ENCODE measurements around the gene DOK6.
"Not testable (repeated sequence)": the region's sequence is repeated elsewhere in the genome, so short reads cannot be mapped to it uniquely, and the experiment has no call there.

Gene DOK6

DNA sequence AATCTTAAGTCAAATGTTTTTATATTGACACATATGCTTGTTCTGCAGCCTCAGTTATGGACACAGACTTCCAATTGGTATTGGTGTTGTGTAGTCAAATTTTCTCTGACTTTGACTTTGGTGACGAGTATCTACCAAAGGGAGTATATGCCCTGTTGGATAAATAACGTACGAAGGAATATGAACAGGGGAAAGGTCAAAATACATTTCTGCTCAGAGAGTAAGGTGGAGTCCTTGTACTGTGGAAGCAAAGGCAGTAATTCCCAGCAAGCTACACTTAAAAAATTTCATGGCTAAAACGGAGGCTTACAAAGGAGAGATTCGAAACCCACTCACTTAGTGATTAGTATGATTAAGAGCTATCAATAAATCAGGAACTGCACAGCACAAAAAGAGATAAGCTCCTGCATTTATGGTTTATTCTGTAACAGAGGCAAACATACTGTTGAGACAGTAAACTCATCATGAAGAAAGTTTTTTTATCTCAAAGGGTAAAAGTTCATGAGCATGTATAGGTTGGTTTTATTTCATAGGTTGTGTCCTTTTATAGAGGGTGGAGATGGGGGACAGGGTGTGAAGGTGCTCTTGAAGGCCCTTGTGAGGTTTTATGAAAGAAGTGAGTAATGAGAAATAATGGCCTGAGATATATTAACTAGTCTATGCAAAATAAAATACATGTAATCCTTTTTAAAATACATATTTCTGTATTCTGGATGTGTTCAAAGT is 404.3 kb downstream of the DOK6 start:
- no peak for DNase-seq (ENCODE audit: low read depth, low spot score)

DNA sequence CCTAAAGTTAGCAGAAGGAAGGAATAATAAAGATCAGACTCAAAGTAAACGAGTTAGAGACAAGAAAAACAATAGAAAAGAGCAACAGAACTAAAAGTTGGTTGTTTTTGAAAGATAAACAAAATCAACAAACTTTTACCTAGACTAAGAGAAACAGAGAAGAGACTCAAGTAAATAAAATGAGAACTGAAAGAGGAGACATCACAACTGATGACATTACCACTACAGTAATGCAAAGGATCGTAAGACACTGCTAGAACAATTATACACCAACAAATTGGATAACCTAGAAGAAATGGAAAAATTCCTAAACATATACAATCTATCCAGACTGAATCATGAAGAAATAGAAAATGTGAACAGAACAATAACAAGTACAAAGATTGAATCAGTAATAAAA is 407.7 kb downstream of the DOK6 start:
- DNase-seq (ENCODE audit: low read depth, low spot score), result no peak

DNA sequence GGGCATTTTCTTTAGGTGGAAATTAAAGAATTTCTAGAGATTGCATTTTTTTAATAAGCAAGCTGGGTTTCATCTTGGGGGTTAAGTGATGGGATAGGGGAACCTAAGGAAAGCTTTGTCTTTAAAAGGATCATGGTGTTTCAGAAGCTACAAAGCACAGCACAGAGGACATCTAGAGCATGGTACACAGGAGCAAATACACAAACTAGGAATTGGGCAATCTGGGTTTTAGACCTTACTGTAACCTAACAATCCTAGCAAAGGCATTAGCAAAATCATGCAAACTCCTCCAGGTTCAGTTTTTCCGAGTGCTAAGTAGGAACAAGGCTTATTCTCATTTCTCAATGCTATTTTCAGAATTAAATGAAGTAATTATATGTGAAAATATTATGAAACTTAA is 412.9 kb downstream of the DOK6 start:
- no peak for DNase-seq (ENCODE audit: low read depth, low spot score)

DNA sequence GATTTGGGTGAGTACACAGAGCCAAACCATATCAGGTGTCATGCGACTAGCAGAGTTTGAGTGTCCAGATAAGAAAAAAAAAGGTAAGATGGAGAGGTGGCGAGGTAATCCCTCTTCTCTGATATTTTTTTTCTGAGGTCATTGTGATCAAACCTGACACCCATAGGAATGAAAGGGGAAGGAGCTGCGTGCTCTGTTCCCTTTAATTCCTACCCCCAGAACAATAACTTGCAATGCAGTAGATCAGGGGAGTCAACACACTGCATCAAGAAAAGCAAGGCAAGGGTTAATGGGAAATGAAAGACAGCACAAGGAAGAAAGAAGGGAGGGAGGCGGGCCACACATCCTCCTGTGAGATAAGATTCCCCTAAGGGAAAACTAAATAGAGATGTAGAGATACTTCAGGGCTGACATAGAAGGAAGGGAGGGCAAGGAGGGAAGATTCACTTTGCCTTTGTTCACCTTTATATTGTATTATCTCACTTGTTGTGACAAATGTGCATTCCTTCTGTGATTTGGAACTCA is 414.2 kb downstream of the DOK6 start:
- no peak for DNase-seq (ENCODE audit: low read depth, low spot score)

DNA sequence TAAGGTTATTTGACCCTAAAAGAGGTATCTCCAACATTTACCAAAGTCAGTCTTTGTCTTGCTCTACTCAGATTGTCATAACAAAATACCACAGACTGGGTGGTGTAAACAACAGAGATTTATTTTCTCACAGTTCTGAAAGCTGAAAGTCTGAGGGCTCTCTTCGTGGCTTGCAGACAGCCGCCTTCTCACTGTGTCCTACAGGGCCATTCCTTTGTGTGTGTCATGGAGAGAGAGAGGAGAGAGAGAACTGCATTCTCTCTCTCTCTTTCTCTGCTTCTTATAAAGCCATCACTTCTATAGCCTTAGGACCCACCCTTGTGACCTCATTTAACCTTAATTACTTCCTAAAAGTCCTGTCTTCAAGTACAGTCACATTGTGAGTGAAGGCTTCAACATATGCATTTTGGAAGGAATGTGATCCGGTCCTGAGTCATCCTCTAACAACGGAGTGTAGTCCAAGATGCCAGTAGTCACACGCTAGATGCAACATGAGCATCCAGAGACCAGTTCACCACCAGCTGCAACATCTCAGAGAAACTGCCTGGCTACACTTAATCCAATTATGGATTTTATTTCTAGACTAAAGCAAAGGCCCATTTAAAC is 416.8 kb downstream of the DOK6 start:
- DNase-seq (ENCODE audit: low read depth, low spot score), result no peak

DNA sequence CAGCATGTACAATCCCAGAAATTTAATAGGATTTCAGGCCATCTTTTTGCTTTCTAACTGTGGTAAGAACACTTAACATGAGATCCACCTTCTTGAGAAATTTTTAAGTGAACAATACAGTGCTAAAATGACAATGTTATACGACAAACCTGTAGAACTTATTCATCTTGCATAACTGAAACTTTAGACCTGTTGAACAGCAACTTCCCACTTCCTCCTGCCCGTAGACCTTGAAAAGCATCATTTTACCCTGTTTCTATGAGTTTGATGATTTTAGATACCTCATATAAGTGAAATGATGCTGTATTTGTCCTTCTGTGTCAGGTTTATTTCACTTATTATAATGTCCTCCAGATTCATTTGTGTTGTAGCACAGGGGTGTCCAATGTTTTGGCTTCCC is 418.8 kb downstream of the DOK6 start:
- DNase-seq (ENCODE audit: low read depth, low spot score), result no peak

DNA sequence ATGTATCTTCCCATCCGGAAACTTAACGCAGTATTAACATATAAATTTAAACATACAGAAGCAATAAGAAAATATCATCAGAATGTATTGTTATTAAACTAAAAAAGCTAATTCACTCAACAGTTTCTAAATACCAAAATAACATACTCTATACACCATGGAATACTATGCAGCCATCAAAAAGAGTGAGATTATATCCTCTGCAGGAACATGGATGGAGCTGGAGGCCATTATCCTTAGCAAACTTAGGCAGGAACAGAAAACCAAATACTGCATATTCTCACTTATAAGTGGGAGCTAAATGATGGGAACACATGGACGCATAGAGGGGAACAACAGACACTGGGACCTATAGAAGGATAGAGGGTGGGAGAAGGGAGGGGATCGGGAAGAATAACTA is 419.9 kb downstream of the DOK6 start:
- DNase-seq (ENCODE audit: low read depth, low spot score), result no peak

DNA sequence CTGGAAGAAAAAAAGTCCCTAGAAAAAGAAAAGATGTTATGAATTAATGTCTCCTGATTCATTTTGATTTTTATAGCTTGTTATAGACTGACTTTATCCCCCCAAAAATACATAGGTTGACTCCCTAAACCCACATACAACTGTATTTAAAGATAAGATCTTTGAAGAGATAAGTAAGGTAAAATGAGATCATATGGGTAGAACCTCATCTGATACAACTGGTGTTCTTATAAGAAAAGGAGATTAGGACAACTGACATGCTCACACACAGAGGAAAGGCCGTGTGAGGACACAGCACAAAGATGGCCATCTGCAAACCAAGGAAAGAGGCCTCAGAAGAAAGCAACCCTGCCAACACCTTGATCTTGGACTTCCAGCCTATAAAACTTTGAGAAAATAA is 429.5 kb downstream of the DOK6 start:
- DNase-seq (ENCODE audit: low read depth, low spot score), result no peak

DNA sequence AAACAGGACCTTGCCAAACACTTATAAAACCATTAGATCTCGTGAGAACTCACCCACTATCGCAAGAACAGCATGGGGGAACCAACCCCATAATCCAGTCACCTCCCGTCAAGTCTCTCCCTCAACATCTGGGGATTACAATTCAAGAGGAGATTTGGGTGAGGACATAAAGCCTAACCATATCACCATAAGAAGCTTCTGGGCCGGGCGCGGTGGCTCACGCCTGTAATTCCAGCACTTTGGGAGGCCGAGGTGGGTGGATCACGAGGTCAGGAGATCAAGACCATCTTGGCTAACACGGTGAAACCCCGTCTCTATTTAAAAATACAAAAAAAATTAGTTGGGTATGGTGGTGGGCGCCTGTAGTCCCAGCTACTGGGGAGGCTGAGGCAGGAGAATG is 434.3 kb downstream of the DOK6 start:
- not testable (repeated sequence) for DNase-seq (ENCODE audit: low read depth, low spot score)

DNA sequence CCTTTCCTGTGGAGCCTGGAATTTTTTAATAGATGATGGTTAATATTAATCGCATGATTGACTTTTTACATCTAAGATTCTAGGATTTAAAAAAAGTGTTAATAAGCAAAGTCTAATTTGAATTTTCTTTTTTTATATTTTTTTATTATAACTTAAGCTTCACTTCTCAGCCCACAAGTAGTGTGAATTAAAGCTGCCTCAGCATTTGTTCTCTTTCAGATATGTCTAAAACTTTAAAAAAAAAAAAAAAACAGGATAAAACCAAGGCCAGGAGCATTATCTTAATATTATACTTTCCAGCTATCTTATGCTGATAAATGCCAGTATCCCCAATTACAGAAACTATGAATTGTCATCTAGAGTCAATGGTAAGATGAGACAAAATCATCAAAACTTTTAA is 437.3 kb downstream of the DOK6 start:
- no peak for DNase-seq (ENCODE audit: low read depth, low spot score)

DNA sequence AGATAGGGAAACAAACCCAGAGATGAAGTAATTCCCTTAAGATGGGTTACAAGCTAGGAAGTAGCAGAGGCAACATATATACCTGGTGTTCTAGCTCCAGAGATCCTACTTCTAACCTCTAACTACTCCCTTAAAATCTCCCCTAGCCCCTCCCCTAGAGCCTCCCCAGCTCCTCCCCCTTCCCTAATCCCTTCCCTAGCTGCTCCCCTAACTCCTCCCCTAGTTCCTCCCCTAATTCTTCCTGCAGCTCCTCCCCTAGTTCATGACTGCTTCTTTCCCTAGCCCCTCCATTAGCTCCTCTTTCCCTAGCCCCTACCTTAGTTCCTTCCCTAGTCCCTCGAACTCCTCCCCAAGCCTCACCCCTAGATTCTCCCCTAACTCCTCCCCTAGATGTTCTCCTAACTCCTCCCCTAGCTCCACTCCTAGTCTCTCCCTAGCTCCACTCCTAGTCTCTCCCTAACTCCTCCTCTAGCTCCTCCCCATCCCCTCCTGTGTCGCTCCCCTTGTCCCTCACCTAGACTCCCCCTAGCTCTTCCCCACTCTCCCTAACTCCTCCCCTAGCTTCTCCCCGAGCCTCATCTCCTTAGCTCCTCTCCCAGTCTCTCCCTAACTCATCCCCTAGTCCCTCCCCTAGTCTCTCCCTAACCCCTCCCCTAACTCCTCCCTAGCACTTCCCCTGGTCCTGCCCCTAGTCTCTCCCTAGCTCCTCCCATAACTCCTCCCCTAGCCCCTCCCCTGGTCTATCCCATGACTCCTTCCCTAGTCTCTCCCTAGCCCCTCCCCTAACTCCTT is 438.1 kb downstream of the DOK6 start:
- no peak for DNase-seq (ENCODE audit: low read depth, low spot score)

DNA sequence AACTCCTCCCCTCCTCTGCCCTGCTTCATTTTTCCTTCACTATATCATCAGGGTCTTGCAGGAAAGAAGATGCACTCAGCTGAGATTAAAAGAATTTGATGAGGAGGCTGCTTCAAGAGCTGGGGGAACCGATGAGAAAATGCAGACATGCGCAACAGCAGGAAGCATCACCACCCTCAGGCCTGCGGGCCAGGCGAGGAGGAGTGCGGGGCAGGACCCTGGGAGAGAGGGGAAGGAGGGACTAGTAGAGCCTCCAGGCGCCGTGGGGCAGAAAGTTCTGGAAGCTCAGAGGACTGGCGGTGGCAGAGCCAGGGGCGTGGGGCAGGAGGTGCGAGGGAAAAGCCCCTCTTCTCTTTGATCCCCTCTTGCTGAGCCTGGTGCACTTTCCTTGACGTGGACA is 438.8 kb downstream of the DOK6 start:
- DNase-seq (ENCODE audit: low read depth, low spot score), result no peak

DNA sequence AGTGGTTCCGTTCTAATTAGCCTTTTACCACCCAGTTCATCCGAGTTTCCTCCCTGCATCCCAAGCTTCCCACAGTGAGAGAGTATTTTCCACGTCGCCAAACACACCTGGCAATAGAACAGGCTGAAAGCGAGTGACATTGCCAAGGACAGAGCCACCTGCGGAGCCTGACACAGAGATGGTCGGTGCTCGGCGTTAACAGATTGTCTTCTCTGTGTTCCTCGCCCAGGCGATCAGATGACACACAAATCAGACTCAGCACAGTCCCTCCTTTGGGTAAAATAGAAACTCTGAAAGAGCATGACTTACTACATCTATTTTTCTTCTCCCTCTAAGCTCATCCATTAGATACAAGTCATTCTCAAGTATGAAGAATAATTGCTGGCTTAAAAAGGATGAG is 439.3 kb downstream of the DOK6 start:
- DNase-seq (ENCODE audit: low read depth, low spot score), result no peak

DNA sequence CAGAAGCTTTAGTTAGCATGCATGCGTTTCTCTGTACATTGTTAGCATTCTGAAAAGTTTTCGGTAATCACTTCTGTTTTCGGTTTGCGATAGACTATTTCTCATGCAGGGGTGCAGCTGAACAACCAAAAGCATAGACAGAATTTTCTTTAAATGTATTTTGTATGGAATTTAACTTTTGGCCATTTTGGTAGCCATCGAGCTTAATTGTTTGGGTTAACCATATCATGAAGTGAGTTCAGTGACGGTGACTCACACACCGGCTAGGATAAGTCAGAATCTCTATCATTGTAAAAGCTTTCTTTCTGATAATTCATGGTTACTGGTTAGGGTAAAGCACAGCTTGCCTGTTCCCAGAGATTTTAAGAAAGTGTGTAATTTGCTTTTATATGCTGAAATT is 439.8 kb downstream of the DOK6 start:
- no peak for DNase-seq (ENCODE audit: low read depth, low spot score)

DNA sequence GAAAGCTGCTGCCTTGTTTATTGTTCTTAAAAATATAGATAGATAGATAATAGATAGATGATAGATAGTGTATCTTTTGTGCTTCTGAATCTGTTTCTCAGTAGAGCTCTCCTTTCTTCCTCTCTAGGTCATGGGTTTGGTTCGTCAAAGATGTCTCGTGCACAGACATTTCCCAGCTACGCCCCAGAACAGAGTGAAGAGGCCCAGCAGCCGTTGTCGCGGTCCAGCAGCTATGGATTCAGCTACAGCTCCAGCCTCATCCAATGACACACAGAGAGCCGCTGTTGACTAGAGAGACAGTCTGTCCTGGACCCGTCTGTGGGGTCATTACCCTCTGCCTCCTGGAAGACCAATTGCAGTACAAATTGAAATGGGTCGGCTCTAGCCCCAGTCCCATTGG is 440.4 kb downstream of the DOK6 start:
- DNase-seq (ENCODE audit: low read depth, low spot score), result no peak

DNA sequence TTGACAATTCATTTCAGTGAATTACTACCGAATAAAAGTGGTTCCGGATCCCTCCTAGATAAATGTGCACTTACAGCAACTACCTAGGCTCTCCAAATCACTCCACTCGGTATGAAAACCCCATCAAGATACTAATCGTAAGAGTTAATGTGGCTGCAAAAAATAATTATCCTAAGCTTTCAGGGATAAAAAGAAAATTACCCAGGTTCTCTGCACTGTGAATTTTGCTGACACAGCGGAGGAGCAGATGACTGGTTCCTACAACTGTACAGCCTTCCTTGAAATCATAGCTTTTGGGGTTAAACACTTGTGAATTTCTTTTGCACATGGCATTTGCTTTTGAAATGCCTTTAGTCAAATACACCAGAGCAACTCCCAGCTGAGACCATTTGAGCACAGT is 442.3 kb downstream of the DOK6 start:
- DNase-seq (ENCODE audit: low read depth, low spot score), result no peak

DNA sequence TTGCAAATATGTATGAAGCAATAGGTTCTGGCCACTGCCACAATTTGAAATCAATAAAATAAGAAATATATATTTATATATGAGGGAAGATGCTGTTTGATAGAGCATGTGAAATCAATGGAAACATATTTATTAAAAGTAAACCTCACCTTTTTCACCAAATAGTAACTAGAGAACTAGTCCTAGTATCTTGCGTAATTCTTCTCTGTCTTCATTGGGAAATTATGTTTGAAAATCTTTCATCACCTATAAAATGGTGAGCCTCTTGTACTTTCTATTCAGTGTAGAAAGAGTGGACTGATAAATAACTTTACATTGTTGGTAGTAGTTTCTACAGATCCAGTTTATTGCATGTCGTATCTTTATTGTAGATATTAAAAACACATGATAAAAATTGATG is 444.0 kb downstream of the DOK6 start:
- DNase-seq (ENCODE audit: low read depth, low spot score), result no peak

DNA sequence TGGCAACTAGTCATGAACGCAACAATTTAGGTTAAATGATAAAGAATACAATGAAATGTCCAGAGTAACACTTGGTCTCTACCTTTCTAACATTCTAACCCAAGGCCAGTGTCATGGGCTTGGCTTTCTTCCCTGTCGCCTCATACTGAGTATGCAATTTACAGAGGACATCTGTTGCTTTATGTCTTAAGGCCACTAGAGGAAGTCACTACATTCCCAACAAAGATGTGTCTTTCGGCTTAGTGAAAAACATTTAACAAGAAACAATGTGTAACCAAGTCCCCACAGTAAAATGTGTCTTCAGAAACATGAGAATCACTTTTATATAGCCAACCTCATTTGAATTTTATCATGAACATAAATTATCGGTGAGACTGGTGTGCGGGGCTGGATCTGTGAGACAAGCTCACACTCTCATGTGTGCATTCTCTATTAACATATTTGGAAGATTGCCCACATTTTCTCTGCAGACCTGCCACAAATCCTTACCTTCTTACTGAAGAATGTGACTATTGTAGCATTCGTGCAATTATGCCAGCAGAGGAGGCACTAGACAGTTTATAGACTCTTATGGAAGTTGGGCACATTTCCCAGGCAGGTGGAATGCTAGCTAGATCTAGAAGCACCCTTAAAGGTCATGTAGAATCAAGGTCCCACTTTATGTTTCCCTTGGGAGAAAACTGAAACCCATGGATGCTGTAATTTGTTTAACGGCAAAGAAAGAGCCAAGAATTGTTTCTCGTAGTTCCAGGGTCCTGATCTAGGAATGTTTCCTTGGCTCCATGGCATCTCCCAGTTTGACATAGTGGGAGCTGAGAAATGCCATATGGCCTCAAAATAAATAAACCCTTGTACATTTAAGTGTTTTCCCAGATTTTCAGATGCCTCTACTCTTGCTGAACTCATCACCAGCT is 445.2 kb downstream of the DOK6 start:
- no peak for DNase-seq (ENCODE audit: low read depth, low spot score)

DNA sequence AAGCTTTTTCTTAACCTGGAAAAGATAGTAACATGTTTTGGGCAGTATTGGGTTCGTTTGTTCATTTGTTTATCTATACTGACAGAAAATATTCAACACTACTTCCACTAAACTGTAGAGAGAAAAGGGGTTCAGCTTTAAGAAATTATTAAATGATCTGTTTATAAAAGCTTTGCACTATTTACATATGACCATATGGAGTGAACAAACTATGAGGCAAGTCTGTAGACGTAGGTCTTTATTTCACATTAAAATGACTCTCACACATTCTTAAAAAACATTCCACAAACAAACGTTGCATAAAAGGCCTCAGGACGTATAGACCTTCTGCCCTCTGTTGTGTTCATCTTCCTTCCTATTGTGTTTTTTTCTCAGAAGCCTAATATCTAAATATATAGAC is 452.4 kb downstream of the DOK6 start:
- no peak for DNase-seq (ENCODE audit: low read depth, low spot score)

DNA sequence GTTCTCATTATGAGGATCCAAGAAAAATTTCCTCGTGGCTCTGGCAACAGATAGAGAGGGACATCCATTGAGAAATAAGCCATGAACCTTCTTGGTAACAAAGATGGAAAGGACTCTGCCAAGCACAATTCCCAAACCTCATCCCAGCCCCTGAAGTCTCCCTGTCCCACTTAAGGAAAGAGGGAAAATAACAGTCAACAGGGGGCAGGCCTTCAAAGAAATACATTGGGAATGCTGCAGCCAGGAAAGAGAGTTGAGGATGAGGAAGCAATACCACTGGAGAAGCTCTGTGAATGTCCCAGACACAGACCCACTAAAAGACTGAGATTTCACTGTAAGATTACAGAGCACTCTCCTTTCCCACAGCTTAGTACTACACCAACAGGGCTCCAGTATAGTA is 453.8 kb downstream of the DOK6 start:
- DNase-seq (ENCODE audit: low read depth, low spot score), result no peak

DNA sequence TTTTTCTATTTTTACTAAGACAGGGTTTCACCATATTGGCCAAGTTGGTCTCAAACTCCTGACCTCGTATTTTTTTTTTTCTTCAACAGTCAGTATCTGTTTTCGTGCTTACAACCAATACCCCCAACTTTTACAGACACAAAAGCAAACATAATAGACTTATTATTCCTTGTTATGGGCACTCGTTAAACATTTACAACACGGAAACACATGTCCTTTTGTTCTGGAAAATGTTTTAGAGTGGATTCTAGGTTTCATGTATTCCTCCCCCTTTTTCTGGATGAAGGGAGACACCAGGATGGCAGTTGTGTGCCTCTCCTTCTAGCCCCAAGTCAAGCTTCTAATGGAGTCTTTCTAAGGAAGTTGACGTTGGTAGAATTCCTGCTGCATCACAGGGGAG is 458.2 kb downstream of the DOK6 start:
- DNase-seq (ENCODE audit: low read depth, low spot score), result no peak

DNA sequence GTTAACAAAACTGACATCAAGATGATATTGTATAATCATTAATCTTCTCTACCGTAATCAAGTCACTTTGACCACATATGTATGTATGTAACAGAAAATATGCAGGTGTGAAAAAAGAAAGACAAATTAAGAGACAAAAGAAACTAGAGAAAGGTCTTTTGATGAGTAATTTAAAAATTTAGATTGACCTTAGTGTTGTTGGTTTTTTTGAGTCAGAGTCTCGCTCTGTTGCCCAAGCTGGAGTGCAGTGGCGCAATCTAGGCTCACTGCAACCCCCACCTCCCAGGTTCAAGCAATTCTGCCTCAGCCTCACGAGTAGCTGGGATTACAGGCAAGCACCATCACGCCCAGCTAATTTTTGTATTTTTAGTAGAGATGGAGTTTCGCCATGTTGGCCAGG is 464.1 kb downstream of the DOK6 start:
- not testable (repeated sequence) for DNase-seq (ENCODE audit: low read depth, low spot score)
